ENCODE data around the gene ZNF639.

- TF ChIP-seq CREB1 (IDR thresholded peaks at IDR 0.05; ENCODE audit: low read depth) (peak; percentile 84), HCFC1 (IDR thresholded peaks at IDR 0.05; ENCODE audit: low read length) (peak; percentile 78), NRF1 (conservative IDR thresholded peaks at IDR 0.05; ENCODE audit: low read depth, low read length) (no peak), CTCF (IDR thresholded peaks at IDR 0.05 in 2 of 3, conservative IDR thresholded peaks at IDR 0.05 in 1 of 3; ENCODE audit: control insufficient read depth in 2 of 3, extremely low read depth in 1 of 3, insufficient read depth in 1 of 3, low read depth in 3 of 3, low read length in 3 of 3) (no peak), POLR2A (IDR thresholded peaks at IDR 0.05; ENCODE audit: low read depth, low read length) (peak; percentile 98), EGR1 (IDR thresholded peaks at IDR 0.05; ENCODE audit: borderline replicate concordance in 1 of 2, low read depth in 2 of 2, low read length in 2 of 2) (peak; percentile 30 to 73)
These were observed 24.7 kb downstream of the ZNF639 start, which contains the start of gene MFN1 for GRCh38 chr3:179347345-179348194.

Measured in GM12878 (cell line).